ENCODE results near the gene ZNF562. TPM values are rescaled to one million over a fixed set of nuclear protein-coding genes. Genes with fewer than 3 reads are reported as not detected.

The ZNF562 gene
- total RNA-seq, result 18.9 and 22.8 TPM in 2 replicates

DNA sequence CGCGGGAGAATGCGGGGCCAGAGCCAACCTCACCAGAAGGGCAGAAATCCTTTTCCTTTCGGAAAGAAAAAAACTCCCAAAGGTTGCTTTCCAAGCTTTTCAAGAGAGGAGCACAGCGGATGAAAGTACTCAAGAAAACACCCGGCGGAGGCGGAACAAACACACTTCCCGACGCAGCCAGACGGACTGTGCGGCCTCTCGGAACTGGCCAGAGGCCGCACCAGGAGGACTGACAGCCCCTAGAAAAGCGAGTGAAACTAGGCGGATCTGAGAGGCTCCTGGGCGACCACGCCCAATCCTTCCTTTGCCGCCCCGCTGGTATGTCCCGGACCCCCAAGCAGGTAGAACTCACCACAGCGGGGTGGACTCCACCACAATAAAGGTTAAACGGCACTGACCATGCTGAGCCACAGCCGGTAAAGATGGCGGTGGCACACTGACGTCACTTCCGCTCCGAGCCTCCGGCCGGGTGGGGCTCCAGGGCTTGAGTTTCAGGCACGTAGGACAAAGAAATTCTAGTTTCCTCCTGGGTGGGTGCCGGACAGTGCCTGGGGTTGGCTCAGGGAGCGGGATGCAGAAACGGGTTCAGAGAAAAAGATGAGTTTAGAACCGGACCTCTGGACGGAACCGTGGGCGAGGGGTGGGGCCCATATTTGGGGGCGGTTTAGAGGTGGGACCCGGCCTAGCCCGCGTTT is at the start of gene ZNF562:
Gene ZNF562 (minus strand): TSS at position 438 of the 695 bp plus-strand sequence. CDS start 14,356 bp downstream, outside the sequence.

DNA sequence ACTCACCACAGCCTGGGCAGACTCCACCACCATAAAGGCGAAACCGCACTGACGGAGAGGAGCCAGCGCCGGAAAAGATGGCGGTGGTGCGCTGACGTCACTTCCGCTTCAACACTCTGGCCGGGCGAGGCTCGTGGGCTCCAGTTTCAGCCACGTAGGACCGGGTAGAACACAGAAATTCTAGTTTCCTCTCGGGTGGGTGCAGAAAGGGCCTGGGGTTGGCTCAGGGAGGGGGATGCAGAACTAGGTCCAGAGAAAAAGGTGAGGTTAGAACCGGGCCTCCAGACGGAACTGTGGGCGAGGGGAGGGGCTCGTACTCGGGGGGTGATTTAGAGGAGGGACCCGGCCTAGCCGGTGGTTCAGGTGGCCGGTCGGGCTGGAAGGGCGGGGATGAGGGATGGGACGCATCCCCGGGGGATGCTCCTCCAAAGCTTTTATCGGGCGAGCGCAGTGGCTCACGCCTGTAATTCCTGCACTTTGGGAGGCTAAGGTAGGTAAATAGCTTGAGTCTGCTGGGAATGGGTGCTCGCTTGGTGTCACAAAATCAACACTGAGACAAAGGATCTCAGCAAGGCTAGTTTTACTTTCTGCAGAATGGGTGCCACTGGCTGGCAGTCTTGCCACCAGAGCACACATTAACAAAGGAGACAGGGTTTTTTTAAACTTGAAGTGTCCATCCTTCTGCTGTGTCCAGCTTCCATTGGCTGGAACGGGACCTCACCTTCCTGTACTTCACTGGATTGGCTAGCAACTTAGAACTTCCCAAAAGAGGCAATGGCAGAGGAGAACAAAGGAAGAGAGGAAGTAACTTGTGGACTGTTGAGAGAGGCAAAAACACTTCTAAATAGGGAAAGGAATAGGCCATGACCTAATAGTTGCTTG is 53.5 kb downstream of the ZNF562 start, which contains the start of gene ZNF561:
Gene ZNF561 (minus strand): TSS at position 77 of the 882 bp plus-strand sequence. CDS start 1,776 bp downstream, outside the sequence.

Other genes starting within 250 kb of the ZNF562 start
- gene ZNF266, start 239.5 kb downstream of the ZNF562 start, total RNA-seq, result 8.9 and 9.1 TPM in 2 replicates
- not detected in 2 replicates for gene ZNF560, start 176.5 kb downstream of the ZNF562 start, total RNA-seq
- gene ZNF426, start 136.5 kb downstream of the ZNF562 start, total RNA-seq, result 6.6 and 9.2 TPM in 2 replicates
- gene ZNF121, start 90.6 kb downstream of the ZNF562 start, total RNA-seq, result 15.1 and 15.3 TPM in 2 replicates
- 24.5 and 31.6 TPM in 2 replicates for gene ZNF561, start 53.9 kb downstream of the ZNF562 start, total RNA-seq
- gene ZNF846, start 93.6 kb upstream of the ZNF562 start, total RNA-seq, result 2.5 and 3.2 TPM in 2 replicates
- gene FBXL12, start 144.0 kb upstream of the ZNF562 start, total RNA-seq, result 17.7 and 21.1 TPM in 2 replicates
- 865 and 871 TPM in 2 replicates for gene UBL5, start 152.8 kb upstream of the ZNF562 start, total RNA-seq
- 164 and 167 TPM in 2 replicates for gene PIN1, start 160.2 kb upstream of the ZNF562 start, total RNA-seq